H1 (cell line): ENCODE data around the gene SLC9A3. TPM values are rescaled to one million over a fixed set of nuclear protein-coding genes. Genes with fewer than 3 reads are reported as not detected.

Experiments
- CTCF ChIA-PET: fragments of 300-600 bp; sonication (Branson Sonifier 250); formaldehyde crosslinking; loops from one replicate; lab custom pipeline; 2021; ENCODE audit not compliant: partially characterized antibody; lab: Charles Lee
- POLR2A ChIA-PET: fragments of 300-600 bp; sonication (Branson Sonifier 250); formaldehyde crosslinking; loops from one replicate; lab custom pipeline; 2021; ENCODE audit warnings: inconsistent platforms; ENCODE audit not compliant: partially characterized antibody; lab: Charles Lee
- DNase-seq, 2 experiments: peaks; one replicate each; pipeline versions ENCODE4 v3.0.0 to v3.0.0-alpha.2; 2010 to 2022; ENCODE audit warnings: low spot score in 2 of 2, low read depth in 1 of 2, mixed read lengths in 1 of 2
- FAIRE-seq: peaks from 2 replicates; lab custom pipeline; 2011; peaks lifted over from hg19 to GRCh38; lab: Jason Lieb, UNC
- H2AFZ ChIP-seq: 2 replicates; pipeline ENCODE4 v1.8.1; 2012; ENCODE audit warnings: low read length, inconsistent platforms
- H2AK5ac ChIP-seq: 2 replicates; pipeline ENCODE4 v1.6.1; 2013; ENCODE audit warnings: low read depth, low read length
- H2BK120ac ChIP-seq: replicated peaks from 2 replicates; pipeline ENCODE3; 2013; ENCODE audit warnings: low read depth, low read length, inconsistent platforms
- H2BK12ac ChIP-seq: 2 replicates; pipeline ENCODE4 v1.6.1; 2013; ENCODE audit warnings: low read depth, low read length
- H2BK15ac ChIP-seq: 2 replicates; pipeline ENCODE4 v1.6.1; 2013; ENCODE audit warnings: low read length
- H2BK20ac ChIP-seq: 2 replicates; pipeline ENCODE4 v1.6.1; 2013; ENCODE audit warnings: low read length
- H2BK5ac ChIP-seq: 2 replicates; pipeline ENCODE4 v1.6.1; 2013; ENCODE audit warnings: low read depth, low read length
- H3K14ac ChIP-seq: 2 replicates; pipeline ENCODE4 v1.6.1; 2013; ENCODE audit warnings: inconsistent platforms; ENCODE audit not compliant: insufficient read length
- H3K18ac ChIP-seq: 2 replicates; pipeline ENCODE4 v1.6.1; 2013; ENCODE audit warnings: low read length; ENCODE audit errors: extremely low read depth
- H3K23ac ChIP-seq: 2 replicates; pipeline ENCODE4 v1.6.1; 2013; ENCODE audit warnings: inconsistent platforms; ENCODE audit not compliant: insufficient read length
- H3K23me2 ChIP-seq: 2 replicates; pipeline ENCODE4 v1.6.1; 2013; ENCODE audit warnings: low read depth, low read length
- H3K27ac ChIP-seq: 2 replicates; pipeline ENCODE4 v1.6.1; 2011; ENCODE audit warnings: low read depth, low read length, inconsistent platforms
- H3K27me3 ChIP-seq, 4 experiments: replicated peaks in 1 of 4; 1 replicate in 1 of 4; 2 replicates in 3 of 4; pipeline versions ENCODE4 v1.6.1 to v1.8.1; 2011 to 2013; ENCODE audit warnings: low read length in 3 of 4, mild to moderate bottlenecking in 3 of 4, inconsistent platforms in 2 of 4, mixed read lengths in 2 of 4, moderate library complexity in 1 of 4; ENCODE audit not compliant: control insufficient read depth in 3 of 4, insufficient read depth in 3 of 4; ENCODE audit errors: extremely low read depth in 1 of 4
- H3K36me3 ChIP-seq, 4 experiments: 2 replicates each; pipeline versions ENCODE4 v1.6.1 to v1.8.1; 2011 to 2013; ENCODE audit warnings: mild to moderate bottlenecking in 4 of 4, low read length in 3 of 4, moderate library complexity in 2 of 4, control low read depth in 1 of 4, inconsistent platforms in 1 of 4; ENCODE audit not compliant: insufficient read depth in 4 of 4, control insufficient read depth in 2 of 4
- H3K4ac ChIP-seq: replicated peaks from 2 replicates; pipeline ENCODE3; 2013; ENCODE audit warnings: low read length, low read depth, mixed read lengths, inconsistent platforms; ENCODE audit not compliant: insufficient read length
- H3K4me1 ChIP-seq, 4 experiments: replicated peaks in 1 of 4; 1 replicate in 1 of 4; 2 replicates in 3 of 4; pipeline versions ENCODE4 v1.6.1 to v1.8.1; 2011 to 2013; ENCODE audit warnings: low read length in 3 of 4, inconsistent platforms in 2 of 4, mixed read lengths in 1 of 4; ENCODE audit not compliant: insufficient read depth in 4 of 4, control insufficient read depth in 3 of 4
- H3K4me2 ChIP-seq, 2 experiments: 2 replicates each; pipeline versions ENCODE4 v1.6.1 to v1.8.1; 2011 to 2013; ENCODE audit warnings: low read depth in 2 of 2, low read length in 2 of 2, control low read depth in 1 of 2, inconsistent platforms in 1 of 2, mild to moderate bottlenecking in 1 of 2; ENCODE audit not compliant: insufficient read depth in 1 of 2
- H3K4me3 ChIP-seq, 4 experiments: fragments of 200-600, 300-600 bp in 1 of 4; sonication (generic), shearing (Covaris generic), sonication (Bioruptor Twin) in 1 of 4; 2 replicates each; pipeline versions ENCODE4 v1.5.1 to v1.8.1; 2011 to 2016; ENCODE audit warnings: low read length in 4 of 4, low read depth in 3 of 4, control low read depth in 2 of 4, inconsistent platforms in 2 of 4, mild to moderate bottlenecking in 2 of 4, mixed read lengths in 1 of 4, moderate library complexity in 1 of 4; ENCODE audit not compliant: insufficient read depth in 2 of 4; ENCODE audit errors: extremely low read depth in 1 of 4
- H3K56ac ChIP-seq: replicated peaks from 2 replicates; pipeline ENCODE3; 2013; ENCODE audit warnings: low read depth, mild to moderate bottlenecking, mixed read lengths, low read length, inconsistent platforms; ENCODE audit not compliant: insufficient read length
- H3K79me1 ChIP-seq: 2 replicates; pipeline ENCODE4 v1.6.1; 2013; ENCODE audit warnings: low read depth, low read length, control low read depth
- H3K79me2 ChIP-seq, 2 experiments: 2 replicates each; pipeline versions ENCODE4 v1.6.1 to v1.8.1; 2012 to 2013; ENCODE audit warnings: low read length in 2 of 2, mild to moderate bottlenecking in 2 of 2, inconsistent platforms in 1 of 2; ENCODE audit not compliant: insufficient read depth in 2 of 2, control insufficient read depth in 1 of 2
- H3K9ac ChIP-seq, 4 experiments: replicated peaks in 1 of 4; 1 replicate in 1 of 4; 2 replicates in 3 of 4; pipeline versions ENCODE4 v1.6.1 to v1.8.1; 2011 to 2013; ENCODE audit warnings: low read depth in 3 of 4, low read length in 3 of 4, control low read depth in 2 of 4, mild to moderate bottlenecking in 2 of 4, moderate library complexity in 2 of 4, inconsistent platforms in 1 of 4; ENCODE audit errors: extremely low read depth in 1 of 4
- H3K9me3 ChIP-seq, 2 experiments: 2 replicates each; pipeline versions ENCODE4 v1.6.1 to v1.8.1; 2012 to 2013; ENCODE audit warnings: mild to moderate bottlenecking in 2 of 2, moderate library complexity in 2 of 2, control low read depth in 1 of 2, inconsistent platforms in 1 of 2, low read depth in 1 of 2, low read length in 1 of 2, mixed read lengths in 1 of 2; ENCODE audit not compliant: insufficient read depth in 2 of 2
- H4K20me1 ChIP-seq, 2 experiments: replicated peaks in 1 of 2; 2 replicates each; pipeline versions ENCODE3 to v1.8.1; 2011 to 2013; ENCODE audit warnings: inconsistent platforms in 2 of 2, low read length in 2 of 2, mild to moderate bottlenecking in 1 of 2; ENCODE audit not compliant: insufficient read depth in 2 of 2, control insufficient read depth in 1 of 2
- H4K5ac ChIP-seq: 2 replicates; pipeline ENCODE4 v1.6.1; 2013; ENCODE audit warnings: low read length, low read depth, mixed read lengths, inconsistent platforms; ENCODE audit not compliant: insufficient read length
- H4K8ac ChIP-seq: 2 replicates; pipeline ENCODE4 v1.8.0; 2013; ENCODE audit warnings: mild to moderate bottlenecking, moderate library complexity, low read length, inconsistent platforms; ENCODE audit not compliant: insufficient read depth; ENCODE audit errors: extremely low read depth
- H4K91ac ChIP-seq: replicated peaks from 2 replicates; pipeline ENCODE3; 2013; ENCODE audit warnings: low read length, mixed read lengths, inconsistent platforms; ENCODE audit not compliant: insufficient read length
- CBX8 ChIP-seq: fragments of 300-800, 300-1000 bp; sonication (generic); IDR thresholded peaks from 2 replicates; pipeline ENCODE4 v1.7.1; 2016; ENCODE audit warnings: low read depth, low read length, borderline replicate concordance
- CHD1 ChIP-seq: IDR thresholded peaks from 2 replicates; pipeline ENCODE4 v1.6.1; 2012; ENCODE audit warnings: low read depth, low read length, improper control_type of control experiment
- CREB1 ChIP-seq: IDR thresholded peaks from 2 replicates; pipeline ENCODE4 v1.6.1; 2012; ENCODE audit warnings: inconsistent platforms
- KDM5A ChIP-seq: fragments of 200-600 bp; IDR thresholded peaks from 2 replicates; pipeline ENCODE4 v1.7.1; 2012; ENCODE audit warnings: mild to moderate bottlenecking, low read length, inconsistent platforms, mixed read lengths
- MAFK ChIP-seq: IDR thresholded peaks from 2 replicates; pipeline ENCODE4 v1.6.1; 2012; ENCODE audit warnings: low read depth, mild to moderate bottlenecking, improper control_type of control experiment, low read length
- POLR2AphosphoS5 ChIP-seq: IDR thresholded peaks from 2 replicates; pipeline ENCODE4 v1.6.1; 2011; ENCODE audit warnings: low read depth, low read length
- RXRA ChIP-seq: IDR thresholded peaks from 2 replicates; pipeline ENCODE4 v1.6.1; 2011; ENCODE audit warnings: low read depth, mild to moderate bottlenecking, low read length, moderate library complexity; ENCODE audit not compliant: insufficient read depth
- SRF ChIP-seq: IDR thresholded peaks from 2 replicates; pipeline ENCODE4 v1.6.1; 2011; ENCODE audit warnings: mild to moderate bottlenecking, low read depth, low read length, moderate library complexity
- TAF1 ChIP-seq: IDR thresholded peaks from 2 replicates; pipeline ENCODE4 v1.6.1; 2011; ENCODE audit warnings: mild to moderate bottlenecking, low read depth, low read length
- TBP ChIP-seq: IDR thresholded peaks from 2 replicates; pipeline ENCODE4 v1.6.1; 2011; ENCODE audit warnings: low read depth, low read length, improper control_type of control experiment
- TEAD4 ChIP-seq: IDR thresholded peaks from 2 replicates; pipeline ENCODE4 v1.6.1; 2012; ENCODE audit warnings: low read depth, low read length, inconsistent platforms, mixed read lengths
- WGBS, 2 experiments: shearing (Covaris generic) in 1 of 2; methylation state at CpG; one replicate each; pipeline versions ENCODE4 v1.1.6 to v1.1.7; 2013 to 2015; ENCODE audit warnings: low lambda C conversion rate in 2 of 2, mixed read lengths in 2 of 2, inconsistent platforms in 1 of 2, low coverage in 1 of 2, missing lambda C conversion rate in 1 of 2; ENCODE audit not compliant: insufficient replicate concordance in 2 of 2, insufficient coverage in 1 of 2, insufficient read length in 1 of 2; ENCODE audit errors: extremely low coverage in 1 of 2, missing lambda C conversion rate in 1 of 2; 5-methylcytosine and 5-hydroxymethylcytosine counted together
- polyA plus RNA-seq, 7 experiments: library from polyadenylated mRNA; depleted of rRNA in 3 of 7; stranded (reverse) in 5 of 7; unstranded in 2 of 7; fragments of >200 nt in 5 of 7; fragments of 200-250 nt in 2 of 7; gene quantifications; 1 replicate in 5 of 7; 2 replicates in 1 of 7; 4 replicates in 1 of 7; pipeline versions ENCODE4 v1.2.1 to v1.2.3, GENCODE V29; 2011 to 2013; ENCODE audit warnings: missing spikeins in 2 of 7, mixed read lengths in 2 of 7
- total RNA-seq: library from RNA; stranded (reverse); fragmentation: NEBNext Ultra II Directional; extraction: Animal tissue kit (Norgen Biotek cat#: 25700); gene quantifications from 2 replicates; pipeline ENCODE4 v1.2.1, GENCODE V29; 2021
- TF ChIP-seq, protein P1 (sequence below): IDR thresholded peaks from 2 replicates; pipeline ENCODE4 v1.6.1; 2012; ENCODE audit warnings: inconsistent platforms
- TF ChIP-seq, protein P2 (sequence below): IDR thresholded peaks from 2 replicates; pipeline ENCODE4 v1.6.1; 2012; ENCODE audit warnings: inconsistent platforms
- TF ChIP-seq, protein P3 (sequence below): IDR thresholded peaks from 2 replicates; pipeline ENCODE4 v1.6.1; 2011; ENCODE audit warnings: low read depth, mild to moderate bottlenecking, low read length; ENCODE audit not compliant: insufficient read depth

SLC9A3 gene
- total and polyA plus RNA-seq, 2 of the 8 experiments (the other 6 are each of a cell fraction or from before 2014, with no cell fraction given), result 0.95 to 1.0 TPM

DNA sequence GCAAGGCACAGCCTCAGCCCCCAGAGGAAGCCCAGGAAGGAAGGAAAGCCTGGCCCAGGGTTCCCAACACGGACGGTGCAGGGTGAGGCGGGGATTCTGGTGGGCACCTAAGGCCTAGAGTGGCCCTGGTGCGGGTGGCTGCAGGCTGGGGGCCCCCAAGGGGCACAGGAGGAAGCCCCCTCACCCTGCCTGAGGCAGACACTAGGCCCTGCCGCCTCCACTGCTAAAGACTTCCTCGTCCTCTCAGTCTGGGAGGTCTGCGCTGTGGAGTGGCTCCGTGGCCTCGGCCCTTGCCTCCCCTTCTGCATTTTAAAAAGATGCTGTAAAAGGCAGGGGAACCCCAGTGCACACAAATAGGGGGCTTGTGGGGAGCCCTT is 3.4 kb downstream of the SLC9A3 start:
- Histone ChIP-seq H3K56ac (no peak overlapping the region), H3K27ac (no peak overlapping the region), H2BK120ac (no peak overlapping the region), H2AK5ac (no peak overlapping the region), H3K9me3 (no peaks in the 10 kb centered on the region), H3K79me1 (no peaks in the 10 kb centered on the region), H4K91ac (no peak overlapping the region), H3K9ac (no peak overlapping the region), H4K5ac (no peak overlapping the region), H3K23me2 (peaks cover 13% of the 10 kb centered on the region; the same call in 1 of the 2 replicates), H2BK20ac (no peak overlapping the region), H3K79me2 (no peaks in the 10 kb centered on the region), H3K27me3 (peaks cover 30 to 49% (median 43%) of the 10 kb centered on the region in 4 experiments), H3K36me3 (peaks cover 0 to 3% (median 0%) of the 10 kb centered on the region in 4 experiments; a peak in 1 of 8 replicates), H2BK12ac (no peak overlapping the region), H3K4ac (no peak overlapping the region), H3K14ac (no peak overlapping the region), H2BK5ac (no peak overlapping the region), H3K23ac (no peak overlapping the region), H3K4me1 (peaks cover 0 to 21% (median 10%) of the 10 kb centered on the region in 4 experiments; a peak in 6 of 7 replicates), H4K20me1 (peaks cover 2 to 17% of the 10 kb centered on the region in 2 experiments), H2AFZ (no peak overlapping the region), H3K18ac (no peak overlapping the region), H4K8ac (no peak overlapping the region; the same call in 1 of the 2 replicates), H3K4me2 (no peak overlapping the region), H2BK15ac (no peak overlapping the region), H3K4me3 (no peak overlapping the region)
- CTCF ChIA-PET, result interaction anchor here (0.6 to 2.9 kb wide), 4 partner anchors 8 to 72 kb away, joined by 3 to 11 read pairs (median 8); no protein-coding TSS in a partner anchor
- WGBS, 2 experiments, result 80% methylated on average over 9 of the region's 9 CpGs; no CpG with 5 or more reads in 1 of the 2 experiments
- DNase-seq (no peak), FAIRE-seq (no peak)
- POLR2A ChIA-PET, result interaction anchor here (1.7 kb wide), 1 partner anchor 13 kb away, joined by 5 read pairs; no protein-coding TSS in a partner anchor
- TF ChIP-seq CBX8 (no peak), SRF (no peak), TEAD4 (no peak), POLR2AphosphoS5 (no peak), RXRA (no peak), CREB1 (no peak), KDM5A (no peak), MAFK (no peak), TBP (no peak), CHD1 (no peak), TAF1 (no peak)
- TF ChIP-seq, protein P1, sequence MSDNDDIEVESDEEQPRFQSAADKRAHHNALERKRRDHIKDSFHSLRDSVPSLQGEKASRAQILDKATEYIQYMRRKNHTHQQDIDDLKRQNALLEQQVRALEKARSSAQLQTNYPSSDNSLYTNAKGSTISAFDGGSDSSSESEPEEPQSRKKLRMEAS, result no peak
- TF ChIP-seq, protein P2, sequence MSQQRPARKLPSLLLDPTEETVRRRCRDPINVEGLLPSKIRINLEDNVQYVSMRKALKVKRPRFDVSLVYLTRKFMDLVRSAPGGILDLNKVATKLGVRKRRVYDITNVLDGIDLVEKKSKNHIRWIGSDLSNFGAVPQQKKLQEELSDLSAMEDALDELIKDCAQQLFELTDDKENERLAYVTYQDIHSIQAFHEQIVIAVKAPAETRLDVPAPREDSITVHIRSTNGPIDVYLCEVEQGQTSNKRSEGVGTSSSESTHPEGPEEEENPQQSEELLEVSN, result no peak
- TF ChIP-seq, protein P3, sequence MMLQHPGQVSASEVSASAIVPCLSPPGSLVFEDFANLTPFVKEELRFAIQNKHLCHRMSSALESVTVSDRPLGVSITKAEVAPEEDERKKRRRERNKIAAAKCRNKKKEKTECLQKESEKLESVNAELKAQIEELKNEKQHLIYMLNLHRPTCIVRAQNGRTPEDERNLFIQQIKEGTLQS, result no peak
